GM12865 (cell line): ENCODE measurements around the gene UROC1.

Experiments used
- DNase-seq: peaks from one replicate; pipeline ENCODE4 v3.0.0; 2010; ENCODE audit warnings: low read depth
- H3K4me3 ChIP-seq: 2 replicates; pipeline ENCODE4 v1.5.1; 2011; ENCODE audit warnings: mild to moderate bottlenecking, low read depth, low read length, control low read depth
- TF ChIP-seq, protein P1 (sequence below): IDR thresholded peaks from 2 replicates; pipeline ENCODE4 v1.5.1; 2011; ENCODE audit warnings: low read length, control low read depth, low read depth, inconsistent platforms; ENCODE audit not compliant: insufficient read depth; ENCODE audit errors: missing control alignments

UROC1 gene

DNA sequence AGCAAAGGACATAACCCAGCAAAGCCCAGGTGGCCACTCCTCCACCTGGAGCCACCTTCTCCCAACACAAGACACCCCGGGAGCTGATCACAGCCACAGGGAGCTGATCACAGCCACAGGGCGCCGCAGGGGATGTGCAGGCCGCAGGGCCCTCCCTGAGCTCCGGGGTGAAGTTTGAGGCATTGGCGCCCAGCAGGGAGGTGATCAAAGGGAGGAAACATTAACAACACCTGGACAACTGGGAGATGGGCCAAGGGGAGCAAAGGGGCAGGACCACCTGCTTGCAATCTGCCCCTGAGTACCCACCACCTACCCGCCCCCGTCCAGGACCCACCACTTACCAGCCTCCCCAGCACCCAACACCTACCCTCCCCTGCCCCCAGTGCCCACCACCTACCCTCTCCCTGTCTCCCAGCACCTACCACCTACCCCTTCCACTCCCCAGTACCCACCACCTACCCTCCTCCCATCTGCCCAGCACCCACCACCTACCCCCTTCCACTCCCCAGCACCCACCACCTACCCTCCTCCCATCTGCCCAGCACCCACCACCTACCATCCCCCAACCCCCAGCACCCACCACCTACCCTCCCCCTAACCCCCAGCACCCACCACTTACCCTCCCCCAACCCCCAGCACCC, 2.4 kb downstream of the UROC1 start:
- TF ChIP-seq, protein P1, sequence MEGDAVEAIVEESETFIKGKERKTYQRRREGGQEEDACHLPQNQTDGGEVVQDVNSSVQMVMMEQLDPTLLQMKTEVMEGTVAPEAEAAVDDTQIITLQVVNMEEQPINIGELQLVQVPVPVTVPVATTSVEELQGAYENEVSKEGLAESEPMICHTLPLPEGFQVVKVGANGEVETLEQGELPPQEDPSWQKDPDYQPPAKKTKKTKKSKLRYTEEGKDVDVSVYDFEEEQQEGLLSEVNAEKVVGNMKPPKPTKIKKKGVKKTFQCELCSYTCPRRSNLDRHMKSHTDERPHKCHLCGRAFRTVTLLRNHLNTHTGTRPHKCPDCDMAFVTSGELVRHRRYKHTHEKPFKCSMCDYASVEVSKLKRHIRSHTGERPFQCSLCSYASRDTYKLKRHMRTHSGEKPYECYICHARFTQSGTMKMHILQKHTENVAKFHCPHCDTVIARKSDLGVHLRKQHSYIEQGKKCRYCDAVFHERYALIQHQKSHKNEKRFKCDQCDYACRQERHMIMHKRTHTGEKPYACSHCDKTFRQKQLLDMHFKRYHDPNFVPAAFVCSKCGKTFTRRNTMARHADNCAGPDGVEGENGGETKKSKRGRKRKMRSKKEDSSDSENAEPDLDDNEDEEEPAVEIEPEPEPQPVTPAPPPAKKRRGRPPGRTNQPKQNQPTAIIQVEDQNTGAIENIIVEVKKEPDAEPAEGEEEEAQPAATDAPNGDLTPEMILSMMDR = no peak
- no peak overlapping the region for H3K4me3 ChIP-seq
- no peak for DNase-seq

DNA sequence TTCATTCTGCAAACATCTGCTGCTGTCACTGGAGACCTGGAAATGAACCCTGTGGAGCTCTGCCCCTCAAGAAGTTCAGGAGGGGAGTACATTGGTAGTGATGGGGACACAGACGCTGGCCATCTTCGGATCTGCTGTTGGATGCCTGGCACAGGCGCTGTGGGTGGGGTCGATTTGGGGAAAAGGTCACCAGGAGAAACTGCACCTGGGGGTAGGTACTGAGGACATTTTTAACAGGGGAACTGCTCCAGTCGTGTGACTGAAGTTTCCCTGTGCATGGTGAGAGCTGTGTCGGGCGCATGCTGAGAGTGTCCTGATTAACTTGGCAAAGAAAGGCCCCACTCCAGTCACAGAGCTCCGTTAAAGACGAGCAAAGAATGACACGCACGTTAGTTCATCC, 3.4 kb downstream of the UROC1 start:
- DNase-seq = no peak
- TF ChIP-seq, protein P1 = no peak
- H3K4me3 ChIP-seq = no peak overlapping the region

DNA sequence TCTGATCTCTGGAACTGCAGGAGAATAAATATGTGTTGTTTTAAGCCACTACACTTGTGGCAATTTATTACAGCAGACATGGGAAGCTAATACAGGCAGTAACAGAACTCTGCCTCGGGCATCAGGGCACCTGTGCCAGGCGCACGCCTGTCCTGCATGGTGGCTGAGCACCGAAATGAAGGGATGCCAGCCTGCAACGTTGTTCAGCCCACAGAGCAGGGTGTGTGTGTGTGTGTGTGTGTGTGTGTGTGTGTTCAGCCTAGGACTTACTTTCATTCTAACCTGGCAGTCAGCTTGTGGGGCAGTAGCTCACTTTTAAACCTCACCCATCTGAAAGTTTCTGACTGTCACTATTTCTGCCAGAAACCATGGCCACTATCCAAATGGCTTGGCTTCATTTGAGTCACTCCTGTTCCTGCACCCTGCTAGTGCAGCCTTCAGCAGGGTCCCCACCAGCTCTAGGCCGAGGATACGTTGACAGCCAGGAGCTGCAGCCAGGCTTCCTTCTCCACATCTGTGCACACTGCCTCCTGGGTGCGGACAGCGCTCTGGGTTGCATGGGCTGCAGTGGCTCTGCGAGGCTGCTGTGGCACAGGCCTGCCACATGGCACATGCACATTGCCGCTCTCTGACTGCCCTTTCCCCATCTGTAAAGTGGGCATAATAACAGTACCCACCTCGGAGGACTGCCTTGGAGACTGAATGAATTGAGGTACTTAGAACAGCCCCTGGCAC, 4.5 kb downstream of the UROC1 start:
- no peak for DNase-seq
- TF ChIP-seq, protein P1 = no peak
- H3K4me3 ChIP-seq = no peak overlapping the region

DNA sequence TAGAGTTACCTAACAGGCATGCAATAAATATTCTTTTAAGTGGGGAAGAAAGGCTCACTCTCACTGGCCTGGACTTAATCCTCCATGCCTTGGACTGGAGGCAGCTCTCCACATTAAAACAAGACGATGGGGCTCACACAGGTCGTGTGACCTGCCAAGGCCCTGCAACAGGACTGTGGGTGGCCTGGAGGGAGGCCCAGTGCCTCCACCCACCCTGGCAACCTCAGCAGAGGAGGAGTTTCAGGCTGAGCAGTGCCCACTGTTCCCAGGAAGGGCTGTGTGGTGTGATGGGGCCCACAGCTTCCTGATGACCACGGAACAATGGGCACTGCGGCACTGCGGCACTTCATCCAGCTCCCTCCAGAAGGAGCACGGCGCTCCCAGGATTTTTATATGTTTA, 5.5 kb downstream of the UROC1 start:
- no peak overlapping the region for H3K4me3 ChIP-seq
- TF ChIP-seq, protein P1 = no peak
- DNase-seq = no peak

DNA sequence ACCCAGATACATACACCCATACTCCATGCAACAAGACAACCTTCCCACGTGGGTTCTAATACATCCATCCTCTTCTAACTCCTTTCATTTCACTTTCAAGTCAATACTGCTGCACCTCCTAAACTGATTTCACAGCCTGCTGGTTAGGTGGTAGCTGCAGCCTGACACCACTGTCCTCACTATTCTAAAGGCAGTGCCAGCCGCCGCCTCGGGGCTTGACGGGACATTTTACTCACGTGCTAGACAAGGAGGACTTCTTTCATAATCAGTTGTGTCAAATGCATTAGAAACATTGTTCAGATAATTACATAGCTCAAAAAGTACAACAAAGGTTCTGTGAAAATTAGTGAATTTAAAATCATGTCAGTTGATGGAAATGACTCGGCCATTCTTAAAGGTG, 6.3 kb downstream of the UROC1 start:
- H3K4me3 ChIP-seq = no peak overlapping the region
- DNase-seq = no peak
- TF ChIP-seq, protein P1 = no peak

DNA sequence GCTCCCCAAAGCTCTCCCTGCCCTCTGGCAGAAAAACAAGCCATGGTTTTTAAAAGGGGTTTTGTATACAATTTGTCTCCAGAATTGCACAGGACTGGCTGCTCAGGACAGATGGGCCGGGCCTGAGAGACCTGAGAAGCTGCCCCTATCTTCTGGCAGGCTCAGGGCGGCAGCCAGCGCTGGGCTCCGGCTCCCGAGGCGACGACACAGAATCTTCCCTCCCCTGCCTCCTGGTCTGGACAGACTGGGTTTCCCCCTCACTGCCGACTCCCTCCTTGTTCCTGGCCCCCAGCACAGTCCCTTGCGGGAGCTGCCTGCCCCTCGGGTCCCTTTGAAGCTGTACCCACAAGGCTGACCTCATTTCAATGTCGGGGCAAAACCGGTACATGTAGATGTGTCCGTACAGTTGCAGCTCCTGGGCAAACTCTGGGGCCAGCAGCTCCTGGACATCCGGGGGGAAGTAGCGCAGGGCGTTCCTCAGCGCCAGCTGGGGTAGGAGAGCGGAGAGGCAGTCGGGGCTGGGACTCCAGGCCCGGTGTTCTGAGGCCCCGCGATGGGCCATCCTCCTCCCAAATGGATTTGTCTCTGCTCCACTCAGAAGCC, 7.2 kb downstream of the UROC1 start:
- no peak overlapping the region for H3K4me3 ChIP-seq
- TF ChIP-seq, protein P1 = no peak
- DNase-seq = no peak
